Kidney epithelial cell (primary cell): ENCODE results near the gene ADCYAP1R1. TPM values are rescaled to one million over a fixed set of nuclear protein-coding genes. Genes with fewer than 3 reads are reported as not detected.

Source experiments
- DNase-seq: peaks from one replicate; pipeline ENCODE4 v3.0.0-alpha.2; 2010; ENCODE audit warnings: low read depth
- H3K27me3 ChIP-seq: 2 replicates; pipeline ENCODE4 v1.6.0; 2011; ENCODE audit warnings: low read length; ENCODE audit not compliant: control insufficient read depth, insufficient read depth
- H3K36me3 ChIP-seq: 2 replicates; pipeline ENCODE4 v1.5.1; 2011; ENCODE audit warnings: low read length; ENCODE audit not compliant: control insufficient read depth, insufficient read depth
- H3K4me3 ChIP-seq: 2 replicates; pipeline ENCODE4 v1.5.1; 2011; ENCODE audit warnings: low read depth, mild to moderate bottlenecking, control low read depth, low read length
- total RNA-seq: library from RNA; depleted of rRNA; stranded (reverse); fragments of >200 nt; gene quantifications from 2 replicates; pipeline ENCODE4 v1.2.3, GENCODE V29; 2015
- TF ChIP-seq, protein P1 (sequence below): IDR thresholded peaks from 2 replicates; pipeline ENCODE4 v1.5.1; 2011; ENCODE audit warnings: mild to moderate bottlenecking, moderate library complexity, low read length, control low read depth, inconsistent platforms; ENCODE audit not compliant: insufficient read depth, poor library complexity, severe bottlenecking

The ADCYAP1R1 gene
- total RNA-seq, 1 donor from 2014 or later: not detected

DNA sequence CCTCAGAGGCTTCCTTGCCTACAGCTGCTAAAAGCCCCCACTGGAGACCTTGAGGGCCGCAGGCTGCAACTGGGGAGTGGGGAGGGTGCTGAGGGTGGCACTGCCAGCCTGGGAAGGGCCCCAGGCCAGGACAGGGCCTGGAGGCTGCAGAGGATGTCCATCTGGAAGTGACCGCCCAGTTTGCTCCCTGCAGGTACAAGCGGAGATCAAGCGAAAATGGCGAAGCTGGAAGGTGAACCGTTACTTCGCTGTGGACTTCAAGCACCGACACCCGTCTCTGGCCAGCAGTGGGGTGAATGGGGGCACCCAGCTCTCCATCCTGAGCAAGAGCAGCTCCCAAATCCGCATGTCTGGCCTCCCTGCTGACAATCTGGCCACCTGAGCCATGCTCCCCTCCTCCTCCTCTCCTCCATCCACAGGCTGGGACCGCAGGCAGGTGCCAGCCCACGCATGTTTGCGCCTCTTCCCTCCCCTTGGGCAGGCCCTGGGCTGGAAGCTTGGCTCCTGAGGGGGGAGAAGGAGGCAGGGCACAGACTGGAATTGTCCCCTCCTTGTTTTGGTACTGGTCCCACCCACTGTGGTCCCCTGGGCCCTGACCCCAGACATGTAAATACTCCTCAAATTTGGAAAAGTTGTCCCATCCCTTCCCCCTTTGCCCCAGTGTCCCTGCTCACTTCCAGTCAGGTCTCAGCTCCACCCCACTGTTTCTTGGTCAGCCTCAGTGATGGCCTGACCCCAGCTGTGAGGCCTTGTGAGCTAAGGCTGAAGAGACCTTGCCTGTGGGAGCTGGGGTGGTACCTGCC, 54.4 kb downstream of the ADCYAP1R1 start:
- DNase-seq: no peak
- no peaks in the 10 kb centered on the region for H3K27me3 ChIP-seq
- H3K36me3 ChIP-seq: no peaks in the 10 kb centered on the region
- TF ChIP-seq, protein P1, sequence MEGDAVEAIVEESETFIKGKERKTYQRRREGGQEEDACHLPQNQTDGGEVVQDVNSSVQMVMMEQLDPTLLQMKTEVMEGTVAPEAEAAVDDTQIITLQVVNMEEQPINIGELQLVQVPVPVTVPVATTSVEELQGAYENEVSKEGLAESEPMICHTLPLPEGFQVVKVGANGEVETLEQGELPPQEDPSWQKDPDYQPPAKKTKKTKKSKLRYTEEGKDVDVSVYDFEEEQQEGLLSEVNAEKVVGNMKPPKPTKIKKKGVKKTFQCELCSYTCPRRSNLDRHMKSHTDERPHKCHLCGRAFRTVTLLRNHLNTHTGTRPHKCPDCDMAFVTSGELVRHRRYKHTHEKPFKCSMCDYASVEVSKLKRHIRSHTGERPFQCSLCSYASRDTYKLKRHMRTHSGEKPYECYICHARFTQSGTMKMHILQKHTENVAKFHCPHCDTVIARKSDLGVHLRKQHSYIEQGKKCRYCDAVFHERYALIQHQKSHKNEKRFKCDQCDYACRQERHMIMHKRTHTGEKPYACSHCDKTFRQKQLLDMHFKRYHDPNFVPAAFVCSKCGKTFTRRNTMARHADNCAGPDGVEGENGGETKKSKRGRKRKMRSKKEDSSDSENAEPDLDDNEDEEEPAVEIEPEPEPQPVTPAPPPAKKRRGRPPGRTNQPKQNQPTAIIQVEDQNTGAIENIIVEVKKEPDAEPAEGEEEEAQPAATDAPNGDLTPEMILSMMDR: no peak
- no peak overlapping the region for H3K4me3 ChIP-seq

DNA sequence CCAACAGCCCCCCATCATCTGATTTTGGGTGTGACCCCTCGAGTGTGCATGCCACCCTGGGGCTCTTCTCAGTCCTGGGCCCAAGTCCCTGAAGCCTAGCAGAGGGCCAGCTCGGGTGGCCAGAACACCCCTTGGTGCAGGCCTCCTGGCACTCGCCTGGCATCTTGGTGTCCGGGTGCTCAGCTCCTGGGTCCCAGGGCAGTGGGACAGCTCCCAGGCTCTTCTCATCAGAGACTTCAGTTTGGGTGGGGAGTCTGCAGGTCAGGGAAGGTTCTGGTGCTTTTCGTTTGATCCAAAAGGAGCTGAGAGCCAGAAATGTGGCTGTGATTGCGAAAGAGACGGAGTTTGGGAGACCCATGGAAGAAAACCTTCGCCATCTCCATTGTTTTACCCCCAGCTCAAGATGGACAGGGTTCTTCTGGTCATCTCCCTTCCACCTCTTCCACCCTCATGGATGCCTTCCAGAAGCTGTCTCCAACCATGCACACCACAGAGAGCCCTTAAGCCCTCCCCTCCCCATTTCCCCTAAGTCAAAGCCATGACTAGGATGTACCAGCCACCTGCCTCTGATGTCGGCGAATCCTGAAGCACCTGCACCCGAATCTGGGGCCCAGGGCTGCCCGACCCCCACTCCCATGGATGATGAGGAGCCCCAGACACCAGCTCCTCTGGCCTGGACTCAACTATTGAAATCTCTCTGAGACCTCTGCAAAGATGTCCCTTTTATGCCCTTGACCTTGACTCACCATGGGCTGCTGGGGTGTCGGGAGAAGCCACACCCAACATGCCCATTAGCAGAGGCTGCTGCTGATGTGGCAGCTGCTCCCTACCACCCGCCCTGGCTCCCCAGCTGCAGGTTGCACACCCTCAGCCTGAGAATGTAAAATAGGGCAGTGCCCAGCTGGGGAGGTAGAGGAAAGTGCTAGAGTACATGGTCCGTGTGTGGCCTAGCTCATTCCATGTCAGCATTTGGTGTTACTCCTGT, 55.3 kb downstream of the ADCYAP1R1 start:
- Histone ChIP-seq H3K27me3 (no peaks in the 10 kb centered on the region), H3K4me3 (no peak overlapping the region), H3K36me3 (no peaks in the 10 kb centered on the region)
- DNase-seq: no peak
- TF ChIP-seq, protein P1: no peak

DNA sequence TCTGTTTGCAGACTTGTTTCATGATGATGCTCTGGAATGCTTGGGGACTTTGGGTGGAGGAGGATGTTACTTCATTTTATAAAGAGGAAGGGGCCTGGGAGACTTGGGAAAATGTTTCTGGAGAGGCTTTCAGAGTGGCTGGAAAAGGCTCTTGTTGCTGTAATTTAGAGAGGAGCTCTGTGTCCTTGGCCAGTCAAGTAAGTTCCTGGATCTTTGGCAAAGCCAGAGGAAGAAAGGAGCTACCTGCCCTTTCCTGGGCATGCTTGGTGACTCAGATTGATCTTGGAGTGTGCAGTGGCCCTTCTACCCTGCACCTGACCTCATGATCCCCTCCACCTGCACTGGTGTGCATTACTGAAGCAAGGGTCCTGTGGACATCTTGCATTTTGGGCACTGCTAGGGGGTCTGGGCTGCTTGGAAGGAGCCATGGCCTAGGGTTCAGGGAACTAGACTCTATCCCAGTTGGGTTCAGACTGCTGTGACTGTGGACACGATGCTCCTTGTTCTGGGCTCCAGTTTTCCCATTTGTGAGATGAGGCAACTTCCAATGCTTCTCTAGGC, 56.1 kb downstream of the ADCYAP1R1 start:
- TF ChIP-seq, protein P1: no peak
- DNase-seq: no peak
- Histone ChIP-seq H3K4me3 (no peak overlapping the region), H3K36me3 (no peaks in the 10 kb centered on the region), H3K27me3 (no peaks in the 10 kb centered on the region)

DNA sequence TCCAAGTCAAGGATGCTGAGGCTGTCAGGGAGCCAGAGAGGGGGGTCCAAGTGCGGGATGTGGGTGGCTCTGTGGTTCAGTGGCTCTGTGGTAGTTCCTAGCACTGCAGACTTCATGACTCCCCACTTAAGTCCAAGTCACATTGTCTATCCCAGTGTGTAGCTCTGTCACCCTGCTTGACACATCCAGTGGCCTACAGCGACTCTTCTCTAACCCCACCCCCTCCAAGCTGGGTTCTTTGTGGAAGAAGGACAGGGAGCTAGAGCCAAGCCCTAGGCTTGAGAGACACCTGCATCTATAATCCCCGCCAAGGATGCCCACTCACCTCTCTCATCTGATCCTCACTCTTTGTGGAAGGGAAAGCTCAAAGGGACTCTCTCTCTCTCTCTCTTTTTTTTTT, 57.6 kb downstream of the ADCYAP1R1 start:
- no peak for DNase-seq
- Histone ChIP-seq H3K27me3 (no peaks in the 10 kb centered on the region), H3K36me3 (no peaks in the 10 kb centered on the region), H3K4me3 (no peak overlapping the region)
- TF ChIP-seq, protein P1: no peak

DNA sequence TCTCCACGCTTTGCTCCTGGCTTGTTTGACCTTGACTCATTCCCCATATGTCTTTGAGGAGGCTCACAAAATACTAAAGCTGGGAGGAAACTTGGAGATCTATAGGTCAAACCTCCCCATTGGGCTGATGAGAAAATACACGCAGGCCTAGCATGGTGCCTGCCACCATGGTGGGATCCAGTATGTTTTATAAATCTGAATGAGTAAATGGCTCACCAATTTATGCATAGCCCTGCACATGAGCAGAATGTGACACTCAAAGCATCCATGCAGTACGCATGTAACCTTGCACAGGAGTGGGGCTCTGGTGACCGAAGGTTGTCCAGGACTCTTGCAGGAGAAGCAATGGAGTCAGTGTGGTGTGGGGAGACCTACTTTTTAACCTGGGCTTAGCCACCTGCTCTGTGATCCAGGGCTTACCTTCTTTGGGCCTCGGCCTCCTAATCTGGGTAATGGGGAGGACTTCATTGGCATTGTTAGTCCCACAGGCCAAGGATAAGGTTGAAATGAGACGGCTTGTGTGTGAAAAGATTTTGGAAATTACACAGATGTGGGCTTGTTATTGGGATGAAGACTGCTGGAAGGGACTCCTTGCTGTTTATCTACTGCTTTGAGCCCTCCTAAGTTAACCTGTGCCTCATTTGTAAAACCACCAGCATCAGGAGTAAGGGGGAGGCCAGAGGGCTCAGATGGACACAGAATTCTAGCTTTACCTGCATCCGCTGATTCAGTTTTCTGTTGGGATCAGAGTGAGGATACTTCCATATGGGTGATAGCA, 58.4 kb downstream of the ADCYAP1R1 start:
- H3K4me3 ChIP-seq: no peak overlapping the region
- no peaks in the 10 kb centered on the region for H3K36me3 ChIP-seq
- TF ChIP-seq, protein P1: no peak
- no peaks in the 10 kb centered on the region for H3K27me3 ChIP-seq
- DNase-seq: no peak
